Measurements from ENCODE around the gene PRKAG2.
"Not testable (repeated sequence)": the region's sequence is repeated elsewhere in the genome, so short reads cannot be mapped to it uniquely, and the experiment has no call there.

Gene PRKAG2

GRCh38 chr7:151524845-151525244 lies 352.1 kb downstream of the PRKAG2 start:
- no peak for DNase-seq

GRCh38 chr7:151524331-151524730 lies 352.6 kb downstream of the PRKAG2 start:
- no peak for DNase-seq

DNA sequence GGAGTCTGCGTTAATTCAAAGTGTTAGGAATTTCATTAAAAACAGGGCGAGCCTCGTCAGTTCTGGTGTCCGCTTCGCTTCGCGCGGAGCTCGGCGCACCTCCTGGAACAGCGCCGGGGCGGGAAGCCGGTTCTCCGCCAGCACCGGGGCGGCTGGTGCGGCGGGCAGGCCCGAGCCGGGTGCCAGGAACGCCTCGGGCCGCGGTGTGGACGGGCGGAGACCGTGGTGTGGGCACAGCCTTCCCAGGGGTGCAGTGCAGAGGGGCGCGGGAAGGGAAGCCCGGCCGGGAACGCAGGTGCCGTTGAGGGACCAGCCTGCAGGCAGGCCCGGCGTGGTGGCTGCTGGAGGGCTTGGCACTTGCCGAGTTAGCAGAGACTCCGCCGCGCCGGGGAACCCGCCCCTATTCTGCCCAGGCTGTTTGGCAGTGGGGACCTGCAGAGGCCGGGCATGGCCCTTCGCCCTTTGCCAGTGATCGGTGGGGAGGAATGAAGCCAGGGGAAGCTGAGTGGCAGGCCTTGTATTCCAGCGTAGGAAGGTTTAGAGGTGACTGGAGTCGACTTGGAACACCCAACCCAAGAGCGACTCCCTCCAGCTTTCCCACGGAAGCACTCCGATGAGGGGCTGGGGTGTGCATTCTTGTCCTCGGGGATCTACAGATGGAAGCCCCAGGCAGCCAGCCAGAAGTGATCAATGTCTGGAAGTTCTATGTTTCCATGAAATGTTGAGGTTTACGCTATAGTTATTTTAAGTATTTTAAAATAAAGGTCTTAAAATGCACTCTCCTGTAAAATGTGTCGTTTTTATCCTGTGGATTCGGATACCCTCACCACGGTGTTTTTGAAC lies 356.3 kb downstream of the PRKAG2 start:
- DNase-seq = no peak

GRCh38 chr7:151519765-151520418 lies 357.0 kb downstream of the PRKAG2 start, which contains the start of gene RHEB:
Gene RHEB (minus strand): TSS chr7:151519895. CDS start chr7:151519511, 384 bp downstream.
- DNase-seq = peak; percentile 97

- DNase-seq = not testable (repeated sequence)
Observed at GRCh38 chr7:151518947-151519764, 357.8 kb downstream of the PRKAG2 start.

- peak; percentile 41 for DNase-seq
Observed at GRCh38 chr7:151518105-151518946, 358.6 kb downstream of the PRKAG2 start.

GRCh38 chr7:151517601-151518104 lies 359.3 kb downstream of the PRKAG2 start:
- no peak for DNase-seq

DNA sequence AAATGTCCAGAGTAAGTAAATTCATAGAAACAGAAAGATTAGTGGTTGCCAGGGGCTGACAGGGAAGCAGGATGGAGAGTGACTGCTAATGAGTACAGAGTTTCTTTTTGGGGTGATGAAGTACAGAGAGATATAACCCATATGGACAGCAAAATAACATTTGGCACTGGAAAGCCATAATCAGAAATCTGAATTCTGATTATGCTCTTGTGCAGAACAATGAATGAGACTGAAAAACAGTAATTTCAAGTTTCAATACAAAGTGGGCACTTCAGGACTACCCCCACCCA lies 361.7 kb downstream of the PRKAG2 start:
- DNase-seq = no peak

DNA sequence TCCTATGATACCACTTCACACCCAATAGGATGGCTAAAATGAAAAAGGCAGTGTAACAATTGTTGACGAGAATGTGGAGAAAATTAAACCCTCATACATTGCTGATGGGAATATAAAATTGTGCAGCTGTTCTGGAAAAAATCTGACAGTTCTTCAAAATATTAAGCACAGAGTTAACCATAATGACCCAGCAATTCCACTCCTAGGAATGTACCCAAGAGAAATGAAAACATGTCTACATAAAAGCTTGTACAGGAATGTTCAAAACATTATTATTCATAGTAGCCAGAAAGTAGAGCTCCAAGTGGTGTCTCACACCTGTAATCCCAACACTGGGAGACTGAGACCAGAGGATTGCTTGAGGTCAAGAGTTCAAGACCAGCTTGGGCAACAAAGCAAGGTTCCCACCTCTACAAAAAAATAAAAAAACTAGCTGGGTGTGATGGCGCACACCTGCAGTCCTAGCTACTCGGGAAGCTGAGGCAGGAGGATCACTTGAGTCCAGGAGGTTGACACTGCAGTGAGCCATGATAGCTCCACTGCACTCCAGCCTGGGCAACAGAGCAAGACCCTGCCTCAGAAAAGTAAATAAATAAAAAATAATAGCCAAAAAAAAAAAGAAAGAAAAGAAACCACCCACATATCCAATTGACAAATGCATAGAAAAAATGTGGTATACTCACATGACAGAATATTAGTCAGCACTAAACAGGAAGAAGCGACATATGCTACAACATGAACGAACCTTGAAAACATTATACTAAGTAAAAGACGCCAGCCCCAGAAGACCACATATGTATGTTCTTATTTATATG lies 362.2 kb downstream of the PRKAG2 start:
- no peak for DNase-seq

DNA sequence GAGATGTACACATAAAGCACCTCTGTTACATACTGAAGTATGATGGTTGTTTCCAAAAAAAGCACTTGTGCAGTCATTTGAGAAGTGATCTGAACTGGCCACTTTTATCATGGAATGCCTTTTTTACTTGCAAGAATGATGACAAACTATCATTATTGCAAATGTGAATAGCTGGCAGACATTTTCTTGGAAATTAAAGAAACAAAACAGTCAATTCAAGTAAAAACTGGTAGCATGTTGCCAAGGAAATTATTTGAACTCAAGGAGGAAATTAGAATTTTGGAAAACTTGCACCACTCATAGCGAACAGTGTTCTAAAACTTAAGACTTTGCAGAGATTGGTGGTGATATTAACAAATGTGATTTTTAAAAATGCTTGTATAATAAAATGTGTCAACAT lies 363.8 kb downstream of the PRKAG2 start:
- DNase-seq = no peak

DNA sequence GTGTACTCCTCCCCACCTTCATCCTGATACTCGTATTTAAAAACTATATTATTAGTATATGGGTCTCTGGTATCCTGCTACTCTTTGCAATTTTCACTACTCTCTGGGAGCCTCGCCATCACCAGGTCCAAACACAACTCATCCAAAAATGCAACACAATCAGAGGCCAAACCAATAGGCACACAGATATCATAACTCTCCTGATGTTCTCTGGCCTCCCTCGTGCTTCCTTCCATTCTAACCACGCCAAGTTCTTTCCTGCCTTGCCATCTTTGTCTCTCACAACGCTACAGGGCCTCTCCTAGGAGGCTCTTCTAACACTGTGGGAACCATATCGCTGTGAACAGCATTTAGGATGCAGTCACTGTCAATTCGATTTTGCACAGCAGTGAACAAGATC lies 364.6 kb downstream of the PRKAG2 start:
- no peak for DNase-seq

DNA sequence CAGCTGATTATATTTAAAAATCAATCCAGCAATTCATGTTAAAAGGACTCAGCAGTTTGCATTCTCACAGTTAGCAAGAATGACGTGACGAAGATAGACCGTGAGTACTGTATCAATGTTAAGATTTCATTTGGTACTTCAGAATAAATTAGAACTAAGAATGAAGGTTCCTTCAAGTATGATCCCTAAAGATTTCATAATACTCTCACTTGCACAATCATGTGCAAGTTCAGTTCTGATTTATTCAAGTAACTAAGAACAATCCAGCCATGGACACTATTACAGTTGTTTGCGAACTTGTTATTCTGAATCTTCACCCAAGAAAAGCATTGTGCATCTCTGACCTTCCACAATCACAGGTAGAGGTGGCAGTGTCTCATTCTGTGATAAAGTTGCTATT lies 365.0 kb downstream of the PRKAG2 start:
- DNase-seq = no peak

DNA sequence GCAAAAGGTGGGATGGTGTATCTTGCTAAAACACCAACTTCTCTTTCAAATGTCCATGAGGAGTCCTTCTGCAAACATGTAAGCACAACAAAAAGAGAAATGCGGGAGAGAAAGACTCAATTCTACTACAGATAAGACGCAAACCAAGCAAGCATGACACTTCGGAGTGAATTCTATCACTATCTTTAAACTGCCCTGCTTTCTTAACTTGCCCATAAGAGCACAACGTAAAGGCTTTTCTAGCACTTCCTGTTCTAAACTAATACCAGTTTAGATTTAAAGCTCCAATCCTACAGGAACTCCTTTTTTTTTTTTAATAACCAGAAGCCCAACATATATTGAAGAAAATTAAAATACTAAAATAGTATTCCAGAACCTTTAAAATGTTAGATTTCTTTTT lies 365.6 kb downstream of the PRKAG2 start:
- no peak for DNase-seq

DNA sequence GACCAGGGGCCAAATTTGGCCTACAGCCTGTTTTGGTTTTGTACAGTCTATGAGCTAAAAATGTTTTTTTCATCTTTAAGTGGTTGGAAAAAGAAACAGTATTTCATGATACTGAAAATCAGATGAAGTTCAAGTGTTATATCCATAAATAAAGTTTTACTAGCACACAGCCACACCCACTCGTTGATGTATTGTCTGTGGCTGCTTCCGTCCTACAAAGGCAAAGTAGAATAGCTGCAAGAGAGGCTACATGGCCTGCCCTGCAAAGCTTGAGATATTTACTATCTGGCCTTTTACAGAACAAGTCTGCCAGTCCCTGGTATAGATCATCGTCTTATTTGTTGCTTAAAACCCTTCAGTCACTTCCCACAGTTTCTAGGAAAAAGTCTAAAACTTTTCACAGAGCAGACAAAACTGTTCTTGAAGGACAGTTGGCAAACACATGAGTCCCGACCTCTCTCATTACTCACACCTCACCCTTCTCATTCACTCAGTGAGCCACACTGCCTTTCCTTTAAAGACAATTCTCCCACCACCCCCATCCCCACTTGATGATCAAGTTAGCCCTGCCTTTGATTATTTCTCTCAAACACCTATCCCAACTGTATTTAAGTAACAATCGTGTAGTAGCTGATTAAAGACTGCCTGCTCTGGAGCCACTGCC lies 367.1 kb downstream of the PRKAG2 start:
- DNase-seq = no peak

DNA sequence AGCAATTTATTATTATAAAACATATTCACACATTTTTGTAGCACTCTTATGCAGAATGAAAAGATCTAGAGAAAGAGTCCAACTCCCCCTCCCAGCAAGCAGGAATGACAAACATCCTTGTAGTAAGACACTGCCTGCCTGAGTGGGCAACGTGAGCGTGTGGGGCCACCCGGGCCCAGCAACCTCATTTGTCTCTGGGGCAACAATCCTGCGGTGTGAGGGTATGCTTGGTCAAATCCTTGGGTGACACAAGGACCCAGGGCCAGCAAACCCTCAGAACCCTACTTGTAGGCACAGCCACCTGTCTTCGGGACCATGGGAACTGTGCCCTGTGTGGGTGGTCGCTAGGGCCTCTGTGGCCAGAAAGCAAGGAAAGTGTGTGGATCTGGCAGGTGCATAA lies 367.9 kb downstream of the PRKAG2 start:
- DNase-seq = no peak

DNA sequence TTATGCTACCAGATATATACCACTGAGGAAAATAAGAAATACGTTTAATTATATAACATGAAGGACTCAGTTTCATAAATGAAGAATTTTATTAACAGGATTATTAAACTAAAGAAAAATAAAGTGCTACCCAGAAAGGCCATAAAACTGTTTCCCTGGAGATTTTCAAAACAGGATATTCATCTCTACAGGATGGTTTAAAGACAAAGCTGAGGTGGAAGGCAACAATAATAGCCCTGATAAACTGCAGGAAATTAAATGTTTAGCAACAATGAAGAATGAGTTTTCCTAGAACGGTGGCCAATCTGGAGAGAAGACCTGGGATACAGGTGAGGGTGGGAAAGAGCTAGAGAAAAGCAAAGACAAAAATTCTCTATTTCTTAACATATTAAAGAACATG lies 369.1 kb downstream of the PRKAG2 start:
- DNase-seq = no peak

GRCh38 chr7:151506901-151507382 lies 370.0 kb downstream of the PRKAG2 start:
- no peak for DNase-seq
